ENCODE results near the gene FER.
"Not testable (repeated sequence)": the region's sequence is repeated elsewhere in the genome, so short reads cannot be mapped to it uniquely, and the experiment has no call there.

FER gene

DNA sequence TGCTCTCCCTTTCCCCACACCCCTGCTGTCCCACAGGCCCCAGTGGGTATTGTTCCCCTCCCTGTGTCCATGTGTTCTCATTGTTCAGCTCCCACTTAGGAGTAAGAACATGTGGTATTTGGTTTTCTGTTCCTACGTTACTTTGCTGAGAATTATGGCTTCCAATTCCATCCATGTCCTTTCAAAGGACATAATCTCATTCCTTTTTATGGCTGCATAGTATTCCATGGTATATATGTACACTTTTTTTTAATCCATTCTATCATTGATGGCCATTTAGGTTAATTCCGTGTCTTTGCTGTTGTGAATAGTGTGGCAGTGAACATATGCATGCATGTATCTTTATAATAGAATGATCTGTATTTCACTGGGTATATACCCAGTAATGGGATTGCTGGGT, 25.6 kb downstream of the FER start:
- DNase-seq (ENCODE audit: low read depth): no peak
- TF ChIP-seq, protein P1, sequence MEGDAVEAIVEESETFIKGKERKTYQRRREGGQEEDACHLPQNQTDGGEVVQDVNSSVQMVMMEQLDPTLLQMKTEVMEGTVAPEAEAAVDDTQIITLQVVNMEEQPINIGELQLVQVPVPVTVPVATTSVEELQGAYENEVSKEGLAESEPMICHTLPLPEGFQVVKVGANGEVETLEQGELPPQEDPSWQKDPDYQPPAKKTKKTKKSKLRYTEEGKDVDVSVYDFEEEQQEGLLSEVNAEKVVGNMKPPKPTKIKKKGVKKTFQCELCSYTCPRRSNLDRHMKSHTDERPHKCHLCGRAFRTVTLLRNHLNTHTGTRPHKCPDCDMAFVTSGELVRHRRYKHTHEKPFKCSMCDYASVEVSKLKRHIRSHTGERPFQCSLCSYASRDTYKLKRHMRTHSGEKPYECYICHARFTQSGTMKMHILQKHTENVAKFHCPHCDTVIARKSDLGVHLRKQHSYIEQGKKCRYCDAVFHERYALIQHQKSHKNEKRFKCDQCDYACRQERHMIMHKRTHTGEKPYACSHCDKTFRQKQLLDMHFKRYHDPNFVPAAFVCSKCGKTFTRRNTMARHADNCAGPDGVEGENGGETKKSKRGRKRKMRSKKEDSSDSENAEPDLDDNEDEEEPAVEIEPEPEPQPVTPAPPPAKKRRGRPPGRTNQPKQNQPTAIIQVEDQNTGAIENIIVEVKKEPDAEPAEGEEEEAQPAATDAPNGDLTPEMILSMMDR (IDR thresholded peaks at IDR 0.05; ENCODE audit: insufficient read depth, low read depth, low read length, missing control alignments): no peak
- no peak overlapping the region for H3K4me3 ChIP-seq (ENCODE audit: low read length)

DNA sequence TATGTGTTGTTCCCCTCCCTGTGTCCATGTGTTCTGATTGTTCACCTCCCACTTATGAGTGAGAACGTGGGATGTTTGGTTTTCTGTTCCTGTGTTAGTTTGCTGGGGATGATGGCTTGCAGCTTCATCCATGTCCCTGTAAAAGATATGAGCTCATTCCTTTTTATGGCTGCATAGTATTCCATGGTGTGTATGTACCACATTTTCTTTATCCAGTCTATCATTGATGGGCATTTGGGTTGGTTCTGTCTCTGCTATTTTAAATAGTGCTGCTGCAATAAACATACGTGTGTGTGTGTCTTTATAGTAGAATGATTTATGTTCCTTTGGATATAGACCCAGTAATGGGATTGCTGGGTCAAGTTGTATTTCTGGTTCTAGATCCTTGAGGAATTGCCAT, 26.4 kb downstream of the FER start:
- not testable (repeated sequence) for H3K4me3 ChIP-seq (ENCODE audit: low read length); DNase-seq (ENCODE audit: low read depth)

DNA sequence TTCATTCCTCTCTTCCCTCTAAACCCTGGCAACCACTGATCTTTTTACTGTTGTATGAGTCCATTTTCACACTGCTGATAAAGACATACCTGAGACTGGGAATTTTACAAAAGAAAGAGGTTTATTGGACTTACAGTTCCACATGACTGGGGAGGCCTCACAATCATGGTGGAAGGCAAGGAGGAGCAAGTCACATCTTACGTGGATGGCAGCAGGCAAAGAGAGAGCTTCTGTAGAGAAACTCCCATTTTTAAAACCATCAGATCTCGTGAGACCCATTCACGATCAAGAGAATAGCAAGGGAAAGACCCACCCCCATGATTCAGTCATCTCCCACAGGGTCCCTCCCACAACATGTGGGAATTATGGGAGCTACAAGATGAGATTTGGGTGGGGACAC, 29.9 kb downstream of the FER start:
- not testable (repeated sequence) for H3K4me3 ChIP-seq (ENCODE audit: low read length); DNase-seq (ENCODE audit: low read depth)

DNA sequence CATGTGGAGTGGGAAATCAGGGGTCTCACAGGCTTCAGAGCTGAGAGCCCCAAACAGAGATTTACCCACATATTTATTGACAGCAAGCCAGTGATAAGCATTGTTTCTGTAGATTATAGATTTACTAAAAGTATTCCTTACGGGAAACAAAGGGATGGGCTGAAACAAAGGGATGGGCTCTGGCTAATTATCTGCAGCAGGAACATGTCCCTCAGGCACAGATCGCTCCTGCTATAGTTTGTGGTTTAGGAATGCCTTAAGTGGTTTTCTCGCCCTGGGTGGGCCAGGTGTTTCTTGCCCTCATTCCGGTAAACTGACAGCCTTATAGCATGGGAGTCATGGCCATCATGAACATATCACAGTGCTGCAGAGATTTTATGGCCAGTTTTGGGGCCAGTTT, 36.9 kb downstream of the FER start:
- not testable (repeated sequence) for DNase-seq (ENCODE audit: low read depth)

DNA sequence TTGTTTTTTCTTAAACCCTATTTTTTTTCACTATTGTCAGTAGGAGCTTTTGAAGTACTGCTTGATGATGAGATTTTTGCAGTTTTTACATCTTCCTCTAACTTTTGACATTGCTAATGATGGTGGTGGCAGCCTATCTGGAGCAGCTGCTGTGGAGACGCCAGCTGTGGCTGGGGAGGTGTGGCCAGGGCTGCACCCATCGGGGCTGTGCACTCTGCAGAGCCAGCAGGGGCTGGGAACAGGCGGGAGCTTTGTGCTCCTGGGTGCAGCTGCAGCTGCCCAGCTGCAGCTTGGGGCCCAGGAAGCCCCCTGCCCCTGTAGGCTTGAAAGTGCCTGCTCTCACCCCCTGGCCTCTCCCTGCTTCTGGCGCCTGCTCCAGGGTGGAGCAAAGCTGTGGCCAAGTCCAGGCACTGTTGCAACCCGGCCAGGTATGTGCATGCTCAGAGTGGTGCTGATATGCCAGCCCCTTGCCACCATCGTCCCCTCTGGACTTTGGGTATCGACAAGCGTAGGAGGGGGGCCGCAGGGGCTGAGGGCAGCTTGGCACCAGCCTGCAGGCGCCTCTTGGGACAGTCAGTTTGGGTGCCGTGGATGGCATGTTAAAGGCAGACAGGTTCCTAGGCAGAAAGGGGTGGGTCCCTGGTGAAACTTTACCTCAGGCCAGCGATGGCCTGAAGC, 39.2 kb downstream of the FER start:
- DNase-seq (ENCODE audit: low read depth): no peak
- TF ChIP-seq, protein P1 (IDR thresholded peaks at IDR 0.05; ENCODE audit: insufficient read depth, low read depth, low read length, missing control alignments): no peak

More for the DNA sequence above, 36.9 kb downstream of the FER start:
- not testable (repeated sequence) for H3K4me3 ChIP-seq (ENCODE audit: low read length)

DNA sequence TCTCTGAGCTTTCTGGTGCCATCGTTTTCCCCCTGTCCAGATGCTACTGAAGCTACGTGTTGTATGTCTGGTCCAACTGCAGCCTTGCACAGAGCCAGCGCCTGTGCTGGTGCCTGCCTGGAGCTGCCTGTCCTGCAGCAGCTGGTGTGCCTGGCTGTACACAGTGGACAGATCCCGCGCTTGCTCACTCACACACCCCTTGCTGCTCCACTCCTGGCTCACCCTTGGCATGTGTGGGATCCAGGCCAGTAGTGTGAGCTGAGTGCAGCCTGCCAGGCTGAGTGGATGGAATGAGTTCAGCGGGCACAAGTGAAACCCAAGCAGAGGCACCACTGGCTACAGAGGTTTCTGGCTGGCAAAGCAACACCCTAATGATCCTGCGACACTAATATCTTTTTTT, 40.4 kb downstream of the FER start:
- no peak for DNase-seq (ENCODE audit: low read depth)
- TF ChIP-seq, protein P1 (IDR thresholded peaks at IDR 0.05; ENCODE audit: insufficient read depth, low read depth, low read length, missing control alignments): no peak
- no peak overlapping the region for H3K4me3 ChIP-seq (ENCODE audit: low read length)

More for the DNA sequence above, 39.2 kb downstream of the FER start:
- no peak overlapping the region for H3K4me3 ChIP-seq (ENCODE audit: low read length)

DNA sequence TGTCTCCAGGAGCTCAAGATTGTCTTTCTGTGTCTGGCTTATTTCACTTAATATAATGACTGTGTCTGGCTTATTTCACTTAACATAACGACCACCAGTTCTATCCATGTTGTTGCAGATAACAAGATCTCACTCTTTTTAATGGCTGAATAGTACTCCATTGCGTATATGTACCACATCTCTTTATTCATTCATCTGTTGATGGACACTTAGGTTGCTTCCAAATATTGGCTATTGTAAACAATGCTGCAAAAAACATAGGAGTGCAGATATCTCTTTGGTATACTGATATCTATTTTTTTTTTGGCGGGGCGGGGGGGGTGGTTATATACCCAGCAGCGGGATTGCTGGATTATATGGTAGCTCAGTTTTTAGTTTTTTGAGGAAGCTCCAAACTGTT, 45.5 kb downstream of the FER start:
- TF ChIP-seq, protein P1 (IDR thresholded peaks at IDR 0.05; ENCODE audit: insufficient read depth, low read depth, low read length, missing control alignments): no peak
- DNase-seq (ENCODE audit: low read depth): no peak
- H3K4me3 ChIP-seq (ENCODE audit: low read length): no peak overlapping the region

DNA sequence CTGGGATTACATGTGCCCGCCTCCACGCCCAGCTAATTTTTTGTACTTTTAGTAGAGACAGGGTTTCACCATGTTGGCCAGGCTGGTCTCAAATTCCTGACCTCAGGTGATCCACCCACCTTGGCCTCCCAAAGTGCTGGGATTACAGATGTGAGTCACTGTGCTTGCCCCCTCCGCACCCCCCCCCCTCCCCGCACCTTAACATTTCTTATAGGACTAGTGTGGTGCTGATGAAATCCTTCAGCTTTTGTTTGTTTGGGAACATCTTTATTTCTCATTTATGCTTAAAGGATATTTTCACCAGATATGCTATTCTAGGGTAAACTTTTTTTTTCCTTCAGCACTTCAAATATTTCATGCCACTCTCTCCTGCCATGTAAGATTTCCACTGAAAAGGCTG, 46.7 kb downstream of the FER start:
- not testable (repeated sequence) for H3K4me3 ChIP-seq (ENCODE audit: low read length); DNase-seq (ENCODE audit: low read depth)

DNA sequence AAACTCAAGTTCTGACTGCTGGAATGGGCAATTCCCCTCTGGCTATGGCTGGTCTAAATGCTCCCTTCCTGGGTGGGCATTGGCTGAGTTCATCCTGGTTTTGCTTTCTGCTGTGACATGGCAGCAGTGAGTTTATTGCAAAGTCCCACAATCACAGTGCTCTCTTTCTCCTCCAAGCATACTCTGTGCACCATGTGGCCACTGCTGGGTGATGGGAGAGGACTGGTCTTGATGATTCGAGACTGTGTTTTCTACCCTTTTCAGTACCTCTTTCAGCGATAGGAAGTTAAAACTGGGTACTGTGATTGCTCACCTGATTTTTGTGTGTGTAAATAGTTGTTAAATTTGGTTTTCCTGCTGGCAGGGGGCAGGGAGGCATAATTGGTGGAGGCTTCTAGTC, 49.7 kb downstream of the FER start:
- DNase-seq (ENCODE audit: low read depth): no peak
- H3K4me3 ChIP-seq (ENCODE audit: low read length): no peak overlapping the region
- TF ChIP-seq, protein P1 (IDR thresholded peaks at IDR 0.05; ENCODE audit: insufficient read depth, low read depth, low read length, missing control alignments): no peak

All from epithelial cell of esophagus (primary cell).